SW480 (cell line): ENCODE data around the gene TSPOAP1.
A peak's percentile ranks its signal among the peaks of the same experiment; 100 is the strongest.

ENCODE experiments used
- DNase-seq: peaks from one replicate; pipeline ENCODE4 v3.0.0-alpha.2; 2016; ENCODE audit warnings: low spot score

TSPOAP1 gene, protein sequence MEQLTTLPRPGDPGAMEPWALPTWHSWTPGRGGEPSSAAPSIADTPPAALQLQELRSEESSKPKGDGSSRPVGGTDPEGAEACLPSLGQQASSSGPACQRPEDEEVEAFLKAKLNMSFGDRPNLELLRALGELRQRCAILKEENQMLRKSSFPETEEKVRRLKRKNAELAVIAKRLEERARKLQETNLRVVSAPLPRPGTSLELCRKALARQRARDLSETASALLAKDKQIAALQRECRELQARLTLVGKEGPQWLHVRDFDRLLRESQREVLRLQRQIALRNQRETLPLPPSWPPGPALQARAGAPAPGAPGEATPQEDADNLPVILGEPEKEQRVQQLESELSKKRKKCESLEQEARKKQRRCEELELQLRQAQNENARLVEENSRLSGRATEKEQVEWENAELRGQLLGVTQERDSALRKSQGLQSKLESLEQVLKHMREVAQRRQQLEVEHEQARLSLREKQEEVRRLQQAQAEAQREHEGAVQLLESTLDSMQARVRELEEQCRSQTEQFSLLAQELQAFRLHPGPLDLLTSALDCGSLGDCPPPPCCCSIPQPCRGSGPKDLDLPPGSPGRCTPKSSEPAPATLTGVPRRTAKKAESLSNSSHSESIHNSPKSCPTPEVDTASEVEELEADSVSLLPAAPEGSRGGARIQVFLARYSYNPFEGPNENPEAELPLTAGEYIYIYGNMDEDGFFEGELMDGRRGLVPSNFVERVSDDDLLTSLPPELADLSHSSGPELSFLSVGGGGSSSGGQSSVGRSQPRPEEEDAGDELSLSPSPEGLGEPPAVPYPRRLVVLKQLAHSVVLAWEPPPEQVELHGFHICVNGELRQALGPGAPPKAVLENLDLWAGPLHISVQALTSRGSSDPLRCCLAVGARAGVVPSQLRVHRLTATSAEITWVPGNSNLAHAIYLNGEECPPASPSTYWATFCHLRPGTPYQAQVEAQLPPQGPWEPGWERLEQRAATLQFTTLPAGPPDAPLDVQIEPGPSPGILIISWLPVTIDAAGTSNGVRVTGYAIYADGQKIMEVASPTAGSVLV (N-terminal part only)

DNA sequence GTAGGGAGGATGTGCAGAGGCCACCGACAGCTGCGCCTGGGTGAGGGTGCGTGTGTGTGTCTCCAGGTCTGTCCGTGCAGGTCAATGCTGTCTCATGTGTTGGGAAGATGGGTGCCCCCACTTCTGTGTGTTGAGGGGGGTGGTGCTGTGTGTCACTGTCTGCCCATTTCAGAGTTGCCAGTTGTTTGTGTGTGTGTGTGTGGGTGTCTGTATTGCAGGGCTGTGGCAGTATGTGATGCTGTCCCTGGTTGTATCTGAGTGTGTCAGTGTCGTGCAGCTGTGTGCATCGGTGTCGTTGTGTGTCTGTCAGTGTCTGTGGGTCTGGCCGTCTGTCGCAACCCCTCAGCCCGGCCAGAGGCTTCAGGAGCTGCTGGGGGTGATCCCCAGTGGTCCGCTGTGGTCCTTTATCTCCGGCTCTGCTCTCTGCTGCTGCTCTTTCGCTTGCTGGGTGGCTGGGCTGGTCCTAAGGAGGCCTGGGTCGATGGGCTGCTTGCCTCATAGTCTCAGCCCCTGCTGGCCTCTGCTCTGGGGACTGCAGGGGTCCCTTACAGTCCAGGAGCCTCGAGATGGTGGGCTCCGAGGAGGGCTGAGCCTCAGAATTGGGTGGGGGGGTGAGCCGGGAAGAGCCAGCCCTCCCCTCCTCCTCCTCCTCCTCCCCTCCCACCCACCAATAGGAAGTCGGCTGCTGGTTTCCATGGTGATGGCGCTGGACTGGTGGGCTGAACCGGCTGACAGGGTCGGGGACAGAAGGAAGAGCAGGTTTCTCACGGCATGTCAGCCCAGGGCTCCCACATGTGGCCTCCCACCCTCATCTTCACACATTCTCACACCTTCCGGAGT is at the start of gene TSPOAP1:
Gene TSPOAP1 (minus strand): TSS at position 601 of the 840 bp plus-strand sequence. CDS start 875 bp downstream, outside the sequence.
- DNase-seq: no peak

GRCh38 chr17:58377661-58378060 is 49.1 kb upstream of the TSPOAP1 start:
- peak; percentile 61 for DNase-seq

DNA sequence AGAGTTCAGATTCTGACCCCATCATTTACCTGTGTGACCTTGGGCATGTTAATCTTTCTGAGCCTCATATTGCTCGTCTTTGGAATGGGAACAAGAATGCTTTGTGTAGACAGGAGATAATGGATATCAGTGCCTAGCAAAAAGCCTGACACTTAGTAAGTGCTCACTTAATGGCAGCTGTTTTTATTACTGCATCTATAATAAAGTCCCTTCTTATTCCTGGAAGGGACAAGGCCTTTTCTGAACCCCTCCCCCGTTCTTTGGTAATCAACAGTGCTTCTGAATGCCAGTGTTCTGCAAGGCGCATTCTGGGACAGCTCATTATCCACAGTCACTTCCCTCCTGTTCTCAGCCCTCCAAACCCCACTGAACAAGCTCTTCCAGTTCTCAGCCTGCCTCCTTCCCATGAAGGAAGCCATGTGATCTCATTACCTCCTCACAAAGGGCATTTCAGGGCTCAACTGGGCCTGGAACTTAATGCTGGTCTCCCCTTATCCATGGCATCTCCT is 48.6 kb upstream of the TSPOAP1 start:
- peak; percentile 54 for DNase-seq

DNA sequence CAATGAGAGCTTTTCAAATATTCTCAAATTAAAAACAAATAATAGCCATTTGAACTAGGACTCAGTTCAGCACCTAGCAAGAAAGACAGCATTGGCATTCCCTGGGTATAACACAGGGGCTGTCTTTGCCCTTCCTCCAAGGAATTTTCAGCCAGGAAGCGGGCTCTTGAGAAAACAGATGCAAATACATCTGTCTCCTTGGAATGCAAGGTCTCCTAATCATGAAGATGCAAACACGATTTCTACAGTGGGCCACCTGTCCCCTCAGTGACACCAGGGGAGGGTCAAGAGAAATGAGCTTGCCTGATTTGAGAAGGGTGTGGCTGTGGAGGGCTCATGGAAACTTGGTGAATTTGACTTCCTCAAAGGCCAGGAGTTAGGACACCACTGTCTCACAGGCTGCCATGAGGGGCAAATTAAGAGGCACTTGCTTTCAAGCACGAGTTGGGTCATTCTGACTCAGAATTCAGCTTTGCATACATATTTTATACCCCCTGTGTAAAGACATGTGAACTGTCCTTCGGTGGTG is 47.9 kb upstream of the TSPOAP1 start:
- DNase-seq: no peak

GRCh38 chr17:58375811-58376210 is 47.2 kb upstream of the TSPOAP1 start:
- no peak for DNase-seq

DNA sequence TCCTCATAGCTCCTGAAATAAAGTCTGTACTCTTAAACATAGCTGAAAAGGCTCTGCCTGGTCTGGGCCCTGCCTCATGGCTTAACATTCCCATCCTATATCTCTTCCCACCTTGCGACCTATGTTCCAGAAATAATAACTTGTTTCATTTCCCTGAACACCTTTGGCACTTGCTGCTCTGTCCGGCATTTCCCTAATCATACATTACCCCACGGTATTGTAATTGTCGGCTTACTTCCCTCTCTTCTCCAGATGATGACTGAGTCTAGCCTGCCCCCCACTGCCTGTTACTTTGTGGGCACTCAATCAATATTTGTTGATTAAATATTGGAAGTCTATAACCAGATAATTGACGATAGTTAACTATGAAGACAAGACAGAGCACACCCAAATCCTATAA is 46.7 kb upstream of the TSPOAP1 start:
- no peak for DNase-seq

GRCh38 chr17:58373923-58374322 is 45.3 kb upstream of the TSPOAP1 start:
- DNase-seq: no peak

- DNase-seq: no peak
Measured at GRCh38 chr17:58373003-58373402, 44.4 kb upstream of the TSPOAP1 start.

- DNase-seq: no peak
Measured at GRCh38 chr17:58371300-58371950, 42.8 kb upstream of the TSPOAP1 start.

DNA sequence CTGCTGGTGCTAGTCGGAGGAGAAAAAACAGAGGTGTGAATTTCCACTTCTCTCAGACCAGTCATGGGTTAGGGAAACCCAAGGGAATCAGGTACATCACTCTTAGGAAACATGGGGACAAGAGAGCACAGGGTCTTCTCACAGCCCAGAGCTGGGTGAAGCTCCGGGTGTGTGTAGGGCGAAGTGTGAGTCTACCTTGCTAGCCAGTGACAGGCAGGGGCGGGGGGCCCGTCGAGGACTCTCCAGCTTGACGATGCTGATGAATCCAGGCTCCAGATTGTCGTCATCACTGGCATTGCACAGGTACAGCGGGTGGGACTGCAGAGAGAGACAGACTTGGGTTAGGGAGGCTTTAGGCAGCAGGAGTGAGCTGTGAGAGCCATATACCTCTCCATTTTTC is 42.1 kb upstream of the TSPOAP1 start:
- no peak for DNase-seq

DNA sequence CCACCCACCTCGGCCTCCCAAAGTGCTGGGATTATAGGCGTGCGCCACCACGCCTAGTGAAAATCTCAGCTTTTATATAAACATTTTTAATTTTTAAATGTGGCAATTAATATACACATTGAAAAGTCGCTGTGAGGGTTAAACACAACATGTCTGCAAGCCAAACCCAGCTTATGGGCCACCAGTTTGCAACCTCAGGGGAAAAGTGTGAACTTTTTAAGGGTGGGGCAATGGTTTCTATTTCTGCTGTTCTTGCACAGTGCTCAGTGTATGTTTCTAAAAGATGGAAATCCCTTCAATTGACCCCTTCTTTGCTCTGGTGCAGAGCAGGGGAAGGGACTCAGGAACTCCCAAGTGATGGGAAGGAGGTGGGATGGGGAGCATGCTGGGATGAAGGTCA is 41.7 kb upstream of the TSPOAP1 start:
- no peak for DNase-seq

DNA sequence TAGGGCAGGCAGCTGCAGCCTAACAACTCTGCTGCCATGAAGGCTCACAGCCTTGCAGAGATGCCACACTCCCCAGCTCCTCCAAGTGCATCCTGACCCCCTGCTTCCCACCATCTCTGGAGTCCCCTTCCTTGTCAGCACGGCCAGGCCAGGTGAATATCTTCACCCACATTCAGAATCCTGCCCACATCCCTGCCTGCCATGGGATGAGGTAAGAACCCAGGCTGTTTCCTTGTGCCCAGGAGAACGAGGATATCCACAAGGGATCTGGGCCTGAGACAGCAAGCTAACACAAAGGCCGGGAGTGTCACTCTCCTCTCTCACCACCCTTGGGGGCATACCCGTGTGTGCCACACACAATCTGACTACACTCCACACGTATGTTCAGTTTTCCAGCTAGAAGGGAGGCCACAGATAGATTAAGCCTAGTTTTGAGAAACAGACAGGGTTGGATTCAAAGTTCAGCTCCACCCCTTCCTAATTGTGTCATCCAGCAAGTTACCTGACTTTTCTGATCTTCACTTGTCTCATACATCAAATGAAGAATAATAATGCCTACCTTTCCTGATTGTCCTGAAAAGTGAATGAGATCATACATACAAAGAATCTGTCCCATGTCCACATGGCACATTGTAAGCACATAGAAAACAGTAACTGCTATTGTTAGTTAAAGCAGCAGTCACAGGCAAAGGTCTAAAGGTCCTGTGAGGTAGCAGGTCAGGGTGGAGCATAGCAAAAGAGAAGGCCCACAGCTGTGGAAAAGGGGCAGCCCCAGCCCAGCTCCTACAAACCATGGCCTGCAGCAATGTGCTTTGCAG is 40.8 kb upstream of the TSPOAP1 start:
- no peak for DNase-seq

DNA sequence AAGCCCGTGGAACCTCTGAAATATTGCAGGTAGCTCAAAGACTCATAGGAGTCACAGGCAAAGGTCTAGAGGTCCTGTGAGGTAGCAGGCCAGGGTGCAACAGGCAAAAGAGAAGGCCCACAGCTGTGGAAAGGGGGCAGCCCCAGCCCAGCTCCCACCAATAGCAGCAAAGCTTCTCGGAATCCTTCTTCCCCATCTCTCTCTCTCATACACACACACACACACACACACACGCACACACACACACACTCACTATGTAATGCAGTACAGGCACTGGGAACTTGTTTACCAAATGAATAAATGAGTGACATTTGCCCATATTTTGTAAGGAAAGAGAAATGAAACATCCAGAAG is 40.2 kb upstream of the TSPOAP1 start:
- DNase-seq: no peak

- DNase-seq: no peak
Measured at GRCh38 chr17:58367461-58367860, 38.9 kb upstream of the TSPOAP1 start.

DNA sequence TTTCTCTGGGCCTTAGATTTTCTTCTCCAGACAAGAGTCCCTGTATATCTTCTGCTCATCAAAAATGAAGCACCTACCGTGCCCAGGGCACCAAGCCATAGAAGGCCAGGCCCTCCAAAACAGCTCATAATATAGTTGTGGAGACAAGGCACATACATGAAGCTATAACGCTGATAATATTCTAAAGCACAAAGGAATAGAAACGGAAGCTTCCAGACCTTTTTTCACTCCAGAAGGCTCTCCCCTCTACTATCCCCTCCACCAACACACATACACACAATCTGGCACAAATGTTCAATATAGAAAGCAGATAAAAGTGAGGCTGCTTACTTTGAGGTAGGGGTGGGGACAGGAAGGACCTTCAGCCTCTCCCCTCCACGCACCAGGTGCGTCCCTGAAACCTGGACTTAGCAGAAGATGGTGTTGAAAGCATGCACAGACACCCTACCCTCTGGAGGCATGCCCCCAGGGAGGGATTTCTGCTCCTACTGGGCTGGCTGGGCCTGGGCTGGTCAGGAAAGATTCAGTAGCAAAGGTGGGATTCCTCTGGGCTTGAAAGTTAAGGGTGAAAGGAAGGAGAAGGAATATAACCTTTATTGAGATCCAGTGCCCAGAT is 37.5 kb upstream of the TSPOAP1 start:
- no peak for DNase-seq

GRCh38 chr17:58365185-58365979 is 36.8 kb upstream of the TSPOAP1 start:
- no peak for DNase-seq

DNA sequence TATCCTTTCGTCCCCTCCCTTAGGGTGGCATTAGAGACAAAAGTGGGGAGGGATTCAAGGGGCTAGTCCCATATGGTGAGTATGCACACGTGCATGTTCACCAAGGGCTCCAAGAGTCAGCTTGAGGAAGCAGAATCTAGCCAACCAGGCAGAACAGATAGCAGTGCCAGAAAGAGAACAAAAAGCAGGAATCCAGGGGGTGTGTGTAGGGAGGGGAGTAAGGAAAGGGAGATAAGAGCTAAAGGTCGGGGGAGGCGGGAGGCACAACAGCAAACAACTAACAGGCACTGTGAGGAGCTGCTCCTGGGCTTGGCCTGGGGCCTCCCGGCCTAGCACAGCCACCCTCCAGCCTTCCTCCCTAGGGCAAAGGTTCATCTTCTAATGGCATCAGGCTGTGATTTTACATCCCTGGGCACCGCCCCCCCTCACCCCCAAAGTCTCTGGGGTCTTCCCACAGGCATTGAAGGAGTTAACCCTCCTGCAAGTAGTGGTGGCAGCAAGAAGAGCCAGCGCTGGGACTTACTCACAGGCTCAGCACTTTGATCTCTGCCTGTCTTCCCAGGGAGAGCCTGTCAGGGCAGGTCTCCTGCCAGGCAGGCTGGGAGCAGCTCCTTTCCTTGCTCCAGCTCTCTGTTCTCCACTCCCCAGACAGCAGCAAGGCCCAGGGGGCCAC is 35.8 kb upstream of the TSPOAP1 start:
- DNase-seq: no peak
